ENCODE data around the gene INPP5A. TPM values are rescaled to one million over a fixed set of nuclear protein-coding genes. Genes with fewer than 3 reads are reported as not detected.

The INPP5A gene
- total and polyA plus RNA-seq, 10 donors = 11.1 to 41.3 (median 30.8) TPM

- intact Hi-C loops (cut with DNase I; ENCODE audit: low total_unique reads) = no loop called here
- peaks cover 0 to 1% (median 0%) of the 10 kb centered on the region in 8 donors for H3K9me3 ChIP-seq
- TF ChIP-seq POLR2AphosphoS5 (IDR thresholded peaks at IDR 0.05) (no peak), POLR2A (IDR thresholded peaks at IDR 0.05) (no peak)
- TF ChIP-seq, protein P1, sequence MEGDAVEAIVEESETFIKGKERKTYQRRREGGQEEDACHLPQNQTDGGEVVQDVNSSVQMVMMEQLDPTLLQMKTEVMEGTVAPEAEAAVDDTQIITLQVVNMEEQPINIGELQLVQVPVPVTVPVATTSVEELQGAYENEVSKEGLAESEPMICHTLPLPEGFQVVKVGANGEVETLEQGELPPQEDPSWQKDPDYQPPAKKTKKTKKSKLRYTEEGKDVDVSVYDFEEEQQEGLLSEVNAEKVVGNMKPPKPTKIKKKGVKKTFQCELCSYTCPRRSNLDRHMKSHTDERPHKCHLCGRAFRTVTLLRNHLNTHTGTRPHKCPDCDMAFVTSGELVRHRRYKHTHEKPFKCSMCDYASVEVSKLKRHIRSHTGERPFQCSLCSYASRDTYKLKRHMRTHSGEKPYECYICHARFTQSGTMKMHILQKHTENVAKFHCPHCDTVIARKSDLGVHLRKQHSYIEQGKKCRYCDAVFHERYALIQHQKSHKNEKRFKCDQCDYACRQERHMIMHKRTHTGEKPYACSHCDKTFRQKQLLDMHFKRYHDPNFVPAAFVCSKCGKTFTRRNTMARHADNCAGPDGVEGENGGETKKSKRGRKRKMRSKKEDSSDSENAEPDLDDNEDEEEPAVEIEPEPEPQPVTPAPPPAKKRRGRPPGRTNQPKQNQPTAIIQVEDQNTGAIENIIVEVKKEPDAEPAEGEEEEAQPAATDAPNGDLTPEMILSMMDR (IDR thresholded peaks at IDR 0.05 in 8 of 11, conservative IDR thresholded peaks at IDR 0.05 in 3 of 11) = no peak
- H3K27ac ChIP-seq = peak overlapping the region in 2 of 8 donors; percentile 3 to 36
- no peaks in the 10 kb centered on the region for H3K4me1 ChIP-seq
- no peak for DNase-seq
- H3K4me3 ChIP-seq = no peak overlapping the region
- H3K36me3 ChIP-seq = peaks cover 0 to 55% (median 24%) of the 10 kb centered on the region in 6 donors
- no peaks in the 10 kb centered on the region for H3K27me3 ChIP-seq (replicated peaks in 1 of 7)
- 85 to 93% (median 91%) methylated on average over 28 to 29 of the region's 29 CpGs for WGBS, 5 donors
Measured at GRCh38 chr10:132723330-132723970, 185.9 kb downstream of the INPP5A start.

DNA sequence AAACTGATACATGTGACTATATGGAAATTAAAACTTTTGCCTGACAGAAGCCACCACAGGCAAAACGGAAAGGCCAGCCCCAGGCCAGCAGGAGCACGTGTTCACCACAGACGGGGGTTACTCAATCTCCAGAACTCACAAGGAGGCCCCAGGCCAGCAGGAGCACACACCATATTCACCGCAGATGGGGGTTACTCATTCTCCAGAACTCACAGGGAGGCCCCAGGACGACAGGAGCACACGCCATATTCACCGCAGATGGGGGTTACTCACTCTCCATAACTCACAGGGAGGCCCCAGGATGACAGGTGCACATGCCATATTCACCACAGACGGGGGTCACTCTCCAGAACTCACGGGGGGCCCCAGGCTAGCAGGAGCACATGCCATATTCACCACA lies 186.9 kb downstream of the INPP5A start:
- DNase-seq = no peak
- intact Hi-C loops (cut with DNase I; ENCODE audit: low total_unique reads) = no loop called here
- no peaks in the 10 kb centered on the region for H3K9me3 ChIP-seq
- peaks cover 0 to 65% (median 25%) of the 10 kb centered on the region in 6 donors for H3K36me3 ChIP-seq
- H3K4me1 ChIP-seq = no peaks in the 10 kb centered on the region
- H3K27ac ChIP-seq = no peak overlapping the region
- TF ChIP-seq, protein P1 (IDR thresholded peaks at IDR 0.05 in 8 of 11, conservative IDR thresholded peaks at IDR 0.05 in 3 of 11) = no peak
- TF ChIP-seq POLR2AphosphoS5 (IDR thresholded peaks at IDR 0.05) (no peak), POLR2A (IDR thresholded peaks at IDR 0.05) (no peak)
- WGBS, 5 donors = 78 to 91% (median 79%) methylated on average over 8 to 9 of the region's 9 CpGs
- H3K27me3 ChIP-seq (replicated peaks in 1 of 7) = no peaks in the 10 kb centered on the region
- H3K4me3 ChIP-seq = no peak overlapping the region

GRCh38 chr10:132725202-132725601 lies 187.6 kb downstream of the INPP5A start:
- Histone ChIP-seq H3K36me3 (peaks cover 0 to 73% (median 27%) of the 10 kb centered on the region in 6 donors), H3K27ac (no peak overlapping the region), H3K4me1 (no peaks in the 10 kb centered on the region), H3K4me3 (no peak overlapping the region), H3K27me3 (replicated peaks in 1 of 7) (no peaks in the 10 kb centered on the region), H3K9me3 (no peaks in the 10 kb centered on the region)
- 95 to 97% (median 96%) methylated on average over 16 of the region's 16 CpGs for WGBS, 5 donors
- no peak for TF ChIP-seq POLR2A (IDR thresholded peaks at IDR 0.05)
- peak in 1 of 3 donors; percentile 36 for TF ChIP-seq POLR2AphosphoS5 (IDR thresholded peaks at IDR 0.05)
- intact Hi-C loops (cut with DNase I; ENCODE audit: low total_unique reads) = no loop called here
- no peak for DNase-seq

GRCh38 chr10:132726194-132726593 lies 188.6 kb downstream of the INPP5A start:
- Histone ChIP-seq H3K4me3 (no peak overlapping the region), H3K27me3 (replicated peaks in 1 of 7) (no peaks in the 10 kb centered on the region), H3K36me3 (peaks cover 0 to 81% (median 33%) of the 10 kb centered on the region in 6 donors), H3K9me3 (no peaks in the 10 kb centered on the region), H3K4me1 (no peaks in the 10 kb centered on the region), H3K27ac (no peak overlapping the region)
- WGBS, 5 donors = 92 to 96% (median 95%) methylated on average over 21 of the region's 21 CpGs
- TF ChIP-seq POLR2AphosphoS5 (IDR thresholded peaks at IDR 0.05) = no peak
- no peak for TF ChIP-seq POLR2A (IDR thresholded peaks at IDR 0.05)
- TF ChIP-seq, protein P1 (IDR thresholded peaks at IDR 0.05 in 8 of 11, conservative IDR thresholded peaks at IDR 0.05 in 3 of 11) = no peak
- intact Hi-C loops (cut with DNase I; ENCODE audit: low total_unique reads) = no loop called here
- no peak for DNase-seq
